ENCODE measurements around the gene SESTD1. TPM values are rescaled to one million over a fixed set of nuclear protein-coding genes. Genes with fewer than 3 reads are reported as not detected.

Gene SESTD1
- total RNA-seq, 3 donors from 2014 or later, result 54.1 to 137 (median 54.9) TPM

Other genes with a start within 250 kb of the SESTD1 start
- 10 to 100 TPM in 1 of 3 donors, 1 to 10 TPM in 2; 1.3 to 11.7 (median 2.2) TPM for gene CCDC141, start 214.7 kb downstream of the SESTD1 start, total RNA-seq